Neural progenitor cell (in vitro differentiated cells): ENCODE data around the gene MDN1. TPM values are rescaled to one million over a fixed set of nuclear protein-coding genes. Genes with fewer than 3 reads are reported as not detected.

Experiments
- DNase-seq: peaks from one replicate; pipeline ENCODE4 v3.0.0-alpha.2; 2016; ENCODE audit warnings: low spot score
- H2AFZ ChIP-seq: fragments of 200-600 bp; sonication (generic); replicated peaks from 2 replicates; pipeline ENCODE4 v1.6.1; 2016; ENCODE audit warnings: antibody characterized with exemption
- H3F3A ChIP-seq: fragments of 200-600 bp; sonication (generic); 2 replicates; pipeline ENCODE4 v1.6.1; 2016; ENCODE audit warnings: antibody characterized with exemption, low read depth
- H3K27ac ChIP-seq: fragments of 200-600 bp; sonication (generic); 2 replicates; pipeline ENCODE4 v1.5.1; 2016; ENCODE audit warnings: mild to moderate bottlenecking
- H3K27me3 ChIP-seq: fragments of 200-600 bp; sonication (generic); 2 replicates; pipeline ENCODE4 v1.6.1; 2016; ENCODE audit warnings: mild to moderate bottlenecking, moderate library complexity
- H3K36me3 ChIP-seq: fragments of 200-600 bp; sonication (generic); 2 replicates; pipeline ENCODE4 v1.5.1; 2016
- H3K4me1 ChIP-seq: fragments of 200-600 bp; sonication (generic); 2 replicates; pipeline ENCODE4 v1.6.1; 2016; ENCODE audit warnings: mixed run types
- H3K4me2 ChIP-seq: fragments of 200-600 bp; sonication (generic); 2 replicates; pipeline ENCODE4 v1.6.1; 2016
- H3K4me3 ChIP-seq: fragments of 200-600 bp; sonication (generic); 2 replicates; pipeline ENCODE4 v1.5.1; 2016
- H3K79me2 ChIP-seq: fragments of 200-600 bp; sonication (generic); 2 replicates; pipeline ENCODE4 v1.6.1; 2016; ENCODE audit warnings: low read depth
- H3K9ac ChIP-seq: fragments of 200-600 bp; sonication (generic); 2 replicates; pipeline ENCODE4 v1.6.1; 2016
- H3K9me3 ChIP-seq: fragments of 200-600 bp; sonication (generic); 2 replicates; pipeline ENCODE4 v1.5.1; 2016; ENCODE audit warnings: low read depth
- H4K20me1 ChIP-seq: fragments of 200-600 bp; sonication (generic); 2 replicates; pipeline ENCODE4 v1.6.1; 2016; ENCODE audit warnings: low read depth
- H3K27ac Mint-ChIP-seq: 3 replicates; pipeline ENCODE4 v1.8.0; 2021; ENCODE audit warnings: mixed read lengths
- H3K27me3 Mint-ChIP-seq: 2 replicates; pipeline ENCODE4 v1.8.0; 2022; ENCODE audit warnings: low read depth, mild to moderate bottlenecking, inconsistent platforms, moderate library complexity, mixed read lengths; ENCODE audit not compliant: insufficient read depth
- H3K36me3 Mint-ChIP-seq: 3 replicates; pipeline ENCODE4 v1.8.0; 2021; ENCODE audit warnings: mixed read lengths
- H3K4me1 Mint-ChIP-seq: 3 replicates; pipeline ENCODE4 v1.8.0; 2021; ENCODE audit warnings: mixed read lengths
- H3K4me3 Mint-ChIP-seq: 3 replicates; pipeline ENCODE4 v1.8.0; 2021; ENCODE audit warnings: mild to moderate bottlenecking, moderate library complexity, mixed read lengths
- H3K9me3 Mint-ChIP-seq: 3 replicates; pipeline ENCODE4 v1.8.0; 2020; ENCODE audit warnings: mixed read lengths
- CTCF ChIP-seq: fragments of 200-600 bp; sonication (generic); IDR thresholded peaks from 2 replicates; pipeline ENCODE4 v1.5.1; 2017; ENCODE audit warnings: antibody characterized with exemption, mild to moderate bottlenecking
- EZH2 ChIP-seq: fragments of 200-600 bp; sonication (generic); IDR thresholded peaks from 2 replicates; pipeline ENCODE4 v1.6.1; 2017; ENCODE audit warnings: antibody characterized with exemption, mild to moderate bottlenecking, moderate library complexity
- EZH2phosphoT487 ChIP-seq: fragments of 200-600 bp; sonication (generic); IDR thresholded peaks from 2 replicates; pipeline ENCODE4 v1.6.1; 2017; ENCODE audit warnings: antibody characterized with exemption
- total RNA-seq: library from RNA; depleted of rRNA; stranded (reverse); fragments of >200 nt; gene quantifications from 2 replicates; pipeline ENCODE4 v1.2.3, GENCODE V29; 2015; ENCODE audit warnings: low replicate concordance

MDN1 gene
- total RNA-seq, 1 donor from 2014 or later, result 40.7 TPM

GRCh38 chr6:89790403-89790802 is 29.2 kb downstream of the MDN1 start:
- no peak overlapping the region for H2AFZ ChIP-seq
- H3K36me3 Mint-ChIP-seq, result peaks cover 16% of the 10 kb centered on the region
- H3K79me2 ChIP-seq, result peaks cover 6% of the 10 kb centered on the region

DNA sequence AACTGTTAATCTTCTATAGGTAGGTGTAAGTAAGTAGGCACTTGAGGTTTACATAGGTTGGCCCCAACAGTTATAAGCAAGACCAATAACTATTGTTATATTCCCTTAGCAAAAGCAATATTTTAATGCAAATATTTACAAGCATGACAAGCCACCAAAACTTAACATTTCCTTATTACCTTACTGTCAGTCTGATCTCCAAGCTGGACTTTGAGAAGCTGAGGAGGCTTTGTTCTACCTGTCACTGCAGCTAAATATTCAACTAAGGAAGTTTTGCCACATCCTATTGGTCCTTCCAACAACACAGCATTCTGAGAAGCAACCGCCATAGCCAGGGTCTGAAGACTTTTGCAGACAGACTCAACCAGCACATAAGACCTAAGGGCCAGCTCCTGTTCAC is 29.6 kb downstream of the MDN1 start:
- H3K79me2 ChIP-seq, result peaks cover 2% of the 10 kb centered on the region
- no peak overlapping the region for H3K4me3 Mint-ChIP-seq
- peaks cover 20% of the 10 kb centered on the region for H3K36me3 Mint-ChIP-seq
- no peak overlapping the region for H3K27ac ChIP-seq
- H2AFZ ChIP-seq, result no peak overlapping the region
- TF ChIP-seq CTCF, result no peak
- no peak for TF ChIP-seq EZH2phosphoT487
- no peak for TF ChIP-seq EZH2
- no peaks in the 10 kb centered on the region for H3K4me1 Mint-ChIP-seq
- H4K20me1 ChIP-seq, result peaks cover 15% of the 10 kb centered on the region
- no peaks in the 10 kb centered on the region for H3K9me3 Mint-ChIP-seq
- no peak overlapping the region for H3K4me2 ChIP-seq
- H3F3A ChIP-seq, result no peaks in the 10 kb centered on the region
- H3K9me3 ChIP-seq, result no peaks in the 10 kb centered on the region
- H3K27me3 Mint-ChIP-seq, result no peaks in the 10 kb centered on the region
- no peaks in the 10 kb centered on the region for H3K27me3 ChIP-seq
- H3K36me3 ChIP-seq, result peaks cover 3% of the 10 kb centered on the region
- H3K27ac Mint-ChIP-seq, result no peak overlapping the region
- no peak overlapping the region for H3K4me3 ChIP-seq
- H3K4me1 ChIP-seq, result no peaks in the 10 kb centered on the region
- DNase-seq, result no peak
- H3K9ac ChIP-seq, result no peak overlapping the region

More at GRCh38 chr6:89790403-89790802, 29.2 kb downstream of the MDN1 start:
- no peak overlapping the region for H3K4me2 ChIP-seq
- no peaks in the 10 kb centered on the region for H3K4me1 ChIP-seq
- no peak for DNase-seq
- H3K4me3 ChIP-seq, result no peak overlapping the region
- no peaks in the 10 kb centered on the region for H3K27me3 ChIP-seq
- Mint-ChIP-seq H3K27me3 (no peaks in the 10 kb centered on the region), H3K27ac (no peak overlapping the region), H3K4me1 (no peaks in the 10 kb centered on the region), H3K4me3 (no peak overlapping the region), H3K9me3 (no peaks in the 10 kb centered on the region)
- TF ChIP-seq EZH2phosphoT487 (no peak), EZH2 (no peak)
- no peaks in the 10 kb centered on the region for H3F3A ChIP-seq
- no peak overlapping the region for H3K27ac ChIP-seq
- H3K9ac ChIP-seq, result no peak overlapping the region
- peaks cover 15% of the 10 kb centered on the region for H4K20me1 ChIP-seq
- H3K36me3 ChIP-seq, result peaks cover 3% of the 10 kb centered on the region
- no peaks in the 10 kb centered on the region for H3K9me3 ChIP-seq

GRCh38 chr6:89787660-89788328 is 31.8 kb downstream of the MDN1 start:
- H3K9ac ChIP-seq, result no peak overlapping the region
- Mint-ChIP-seq H3K4me3 (no peak overlapping the region), H3K36me3 (peaks cover 32% of the 10 kb centered on the region), H3K27ac (no peak overlapping the region), H3K4me1 (no peaks in the 10 kb centered on the region), H3K27me3 (no peaks in the 10 kb centered on the region), H3K9me3 (peaks cover 5% of the 10 kb centered on the region)
- no peak overlapping the region for H3K27ac ChIP-seq
- H3K27me3 ChIP-seq, result no peaks in the 10 kb centered on the region
- H3K4me1 ChIP-seq, result no peaks in the 10 kb centered on the region
- no peaks in the 10 kb centered on the region for H3F3A ChIP-seq
- no peak for DNase-seq
- peaks cover 3% of the 10 kb centered on the region for H4K20me1 ChIP-seq
- H3K4me3 ChIP-seq, result no peak overlapping the region
- no peak overlapping the region for H3K4me2 ChIP-seq
- H2AFZ ChIP-seq, result no peak overlapping the region
- no peaks in the 10 kb centered on the region for H3K9me3 ChIP-seq
- peaks cover 17% of the 10 kb centered on the region for H3K36me3 ChIP-seq
- TF ChIP-seq CTCF (no peak), EZH2 (no peak), EZH2phosphoT487 (no peak)
- H3K79me2 ChIP-seq, result no peaks in the 10 kb centered on the region

DNA sequence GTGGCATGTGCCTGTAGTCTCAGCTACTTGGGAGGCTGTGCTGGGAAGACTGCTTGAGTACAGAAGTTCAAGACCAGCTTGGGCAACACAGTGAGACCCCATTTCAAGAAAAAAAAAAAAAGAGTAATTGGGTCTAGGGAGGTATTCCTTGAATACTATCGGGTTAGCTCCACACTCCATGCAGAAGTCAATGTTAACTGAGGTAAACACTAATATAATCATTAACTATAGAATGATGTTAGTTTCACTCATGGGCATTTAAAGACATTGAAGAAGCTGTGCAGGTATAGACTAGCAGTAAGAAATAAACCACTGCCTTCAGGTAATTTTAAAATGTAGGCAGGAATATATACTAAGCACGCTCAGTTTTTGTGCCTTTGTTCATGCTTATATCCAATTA is 32.6 kb downstream of the MDN1 start:
- no peak for TF ChIP-seq EZH2phosphoT487
- TF ChIP-seq EZH2, result no peak
- no peak for TF ChIP-seq CTCF
- Mint-ChIP-seq H3K27ac (no peak overlapping the region), H3K36me3 (peaks cover 35% of the 10 kb centered on the region), H3K4me1 (no peaks in the 10 kb centered on the region), H3K9me3 (peaks cover 5% of the 10 kb centered on the region), H3K27me3 (no peaks in the 10 kb centered on the region), H3K4me3 (no peak overlapping the region)
- Histone ChIP-seq H3K4me3 (no peak overlapping the region), H3K79me2 (no peaks in the 10 kb centered on the region), H3K36me3 (peaks cover 17% of the 10 kb centered on the region), H3K9ac (no peak overlapping the region), H3F3A (no peaks in the 10 kb centered on the region), H3K4me1 (no peaks in the 10 kb centered on the region), H2AFZ (no peak overlapping the region), H4K20me1 (no peaks in the 10 kb centered on the region), H3K9me3 (no peaks in the 10 kb centered on the region), H3K4me2 (no peak overlapping the region), H3K27ac (no peak overlapping the region), H3K27me3 (no peaks in the 10 kb centered on the region)
- no peak for DNase-seq
